HFF-Myc (cell line): ENCODE results near the gene NR2E1.
A peak's percentile ranks its signal among the peaks of the same experiment; 100 is the strongest.

ENCODE experiments used
- DNase-seq: peaks from one replicate; pipeline ENCODE4 v3.0.0-alpha.2; 2011; ENCODE audit warnings: low read depth; ENCODE audit errors: extremely low read depth
- H3K4me3 ChIP-seq: replicated peaks from 2 replicates; pipeline ENCODE4 v1.5.1; 2011; ENCODE audit warnings: low read depth, mild to moderate bottlenecking, control low read depth, low read length
- CTCF ChIP-seq: IDR thresholded peaks from 2 replicates; pipeline ENCODE4 v1.5.1; 2012; ENCODE audit warnings: mild to moderate bottlenecking, low read depth, low read length, control low read depth; ENCODE audit errors: missing control alignments

NR2E1 gene

GRCh38 chr6:108130262-108130661, 35.6 kb upstream of the NR2E1 start:
- H3K4me3 ChIP-seq = no peak overlapping the region
- no peak for TF ChIP-seq CTCF
- no peak for DNase-seq

- no peak for TF ChIP-seq CTCF
- H3K4me3 ChIP-seq = no peak overlapping the region
- no peak for DNase-seq
These were observed 33.0 kb upstream of the NR2E1 start for GRCh38 chr6:108132863-108133262.

- H3K4me3 ChIP-seq = peak overlapping the region; percentile 29
- TF ChIP-seq CTCF = no peak
- DNase-seq = no peak
These were observed 32.1 kb upstream of the NR2E1 start for GRCh38 chr6:108133594-108134179.

DNA sequence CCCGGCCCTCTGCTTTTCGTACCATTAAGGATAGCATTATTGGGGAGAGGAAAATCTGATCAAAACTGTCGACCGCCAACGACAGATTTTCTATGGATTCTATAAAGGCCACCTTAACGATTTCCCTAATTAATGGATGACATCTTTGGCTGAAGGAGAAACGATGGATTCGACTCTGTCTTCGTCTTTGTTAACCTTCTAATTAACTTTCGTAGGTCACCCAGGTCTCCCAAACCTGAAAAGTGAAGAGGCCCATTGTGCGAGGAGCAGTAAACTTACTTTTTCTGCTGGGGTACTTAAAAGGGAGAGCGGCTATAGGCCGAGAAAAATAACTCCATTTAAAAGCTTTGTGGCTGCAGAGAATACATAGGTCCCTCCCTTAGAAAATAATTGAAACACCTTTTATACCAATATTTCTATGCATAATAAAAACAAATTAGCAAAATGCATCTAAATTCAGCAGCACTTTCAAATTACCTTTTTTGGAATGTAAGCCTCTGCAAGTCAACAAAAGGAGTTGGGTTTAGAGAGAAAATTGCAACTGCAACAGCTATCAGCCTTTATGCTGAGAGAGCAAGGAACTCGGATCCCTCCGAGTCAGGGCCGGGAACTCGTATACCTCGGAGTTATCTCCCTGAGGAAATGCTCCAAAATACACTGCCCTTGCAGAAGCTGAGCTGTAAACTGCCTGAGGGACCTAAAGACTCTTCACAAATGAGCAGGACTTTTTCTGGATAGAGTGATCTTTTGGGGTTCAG, 31.4 kb upstream of the NR2E1 start:
- no peak for TF ChIP-seq CTCF
- H3K4me3 ChIP-seq = no peak overlapping the region
- no peak for DNase-seq

GRCh38 chr6:108142240-108142639, 23.6 kb upstream of the NR2E1 start:
- DNase-seq = no peak
- no peak for TF ChIP-seq CTCF
- H3K4me3 ChIP-seq = no peak overlapping the region

- TF ChIP-seq CTCF = peak; percentile 18
- DNase-seq = no peak
- no peak overlapping the region for H3K4me3 ChIP-seq
These were observed 20.2 kb upstream of the NR2E1 start for GRCh38 chr6:108145639-108146038.
